Esophagus muscularis mucosa (tissue), 4 donors: ENCODE data around the gene ARHGAP24. TPM values are rescaled to one million over a fixed set of nuclear protein-coding genes. Genes with fewer than 3 reads are reported as not detected.

Source experiments
- DNase-seq: peaks from one replicate; pipeline ENCODE4 v3.0.0-alpha.2; 2017; ENCODE audit errors: extremely low spot score
- H3K27ac ChIP-seq, 4 donors: fragments of 200-600 bp; sonication (generic); replicated peaks in 1 of 4; 1 replicate in 3 of 4; 2 replicates in 1 of 4; pipeline ENCODE4 v1.5.1; 2016 to 2019; ENCODE audit warnings: mild to moderate bottlenecking in 1 of 4
- H3K27me3 ChIP-seq, 4 donors: fragments of 200-600 bp; sonication (generic); one replicate each; pipeline versions ENCODE4 v1.5.1 to v1.6.0; 2016 to 2019
- H3K36me3 ChIP-seq, 4 donors: fragments of 200-600 bp; sonication (generic); one replicate each; pipeline ENCODE4 v1.5.1; 2016 to 2019
- H3K4me1 ChIP-seq, 4 donors: fragments of 200-600 bp; sonication (generic); one replicate each; pipeline ENCODE4 v1.5.1; 2016 to 2019
- H3K4me3 ChIP-seq, 4 donors: fragments of 200-600 bp; sonication (generic); 1 replicate in 2 of 4; 2 replicates in 2 of 4; pipeline ENCODE4 v1.5.1; 2016 to 2019; ENCODE audit warnings: mild to moderate bottlenecking in 4 of 4, moderate library complexity in 1 of 4
- H3K9me3 ChIP-seq, 4 donors: fragments of 200-600 bp; sonication (generic); 1 replicate in 3 of 4; 2 replicates in 1 of 4; pipeline ENCODE4 v1.5.1; 2016 to 2019
- CTCF ChIP-seq, 3 experiments: fragments of 200-600 bp in 2 of 3; fragments of 450-650 bp in 1 of 3; sonication (generic) in 2 of 3; IDR thresholded peaks; one replicate each; pipeline ENCODE4 v1.5.1; 2017 to 2019; ENCODE audit warnings: antibody characterized with exemption in 3 of 3, mild to moderate bottlenecking in 2 of 3, moderate library complexity in 1 of 3
- EP300 ChIP-seq: sonication (generic); formaldehyde crosslinking; IDR thresholded peaks from one replicate; pipeline ENCODE4 v1.6.1; 2017; ENCODE audit warnings: antibody characterized with exemption
- POLR2A ChIP-seq: fragments of 450-650 bp; IDR thresholded peaks from one replicate; pipeline ENCODE4 v1.6.1; 2017; ENCODE audit warnings: antibody characterized with exemption, moderate library complexity, mild to moderate bottlenecking, low read depth
- POLR2AphosphoS5 ChIP-seq, 2 donors: sonication (generic); formaldehyde crosslinking; IDR thresholded peaks; one replicate each; pipeline ENCODE4 v1.6.1; 2017; ENCODE audit warnings: antibody characterized with exemption in 2 of 2
- WGBS: methylation state at CpG from one replicate; pipeline ENCODE4 v1.1.5; 2018; 5-methylcytosine and 5-hydroxymethylcytosine counted together
- intact Hi-C: fragments of 100-400 bp; cut with DNase I; formaldehyde crosslinking; loops from one replicate; pipeline ENCODE4 v1.15.1; 2023
- small RNA-seq, 3 donors: library from RNA; depleted of rRNA; stranded (forward); fragments of <200 nt; gene quantifications; one replicate each; pipeline ENCODE3, GENCODE V24; 2016
- total RNA-seq, 4 donors: library from RNA; depleted of rRNA; stranded (reverse); fragments of >200 nt; gene quantifications; one replicate each; pipeline versions ENCODE4 v1.1.0 to v1.2.1, GENCODE V29; 2016

ARHGAP24 gene
- total RNA-seq, 4 donors from 2014 or later = 17.6 to 30.2 (median 23.6) TPM

DNA sequence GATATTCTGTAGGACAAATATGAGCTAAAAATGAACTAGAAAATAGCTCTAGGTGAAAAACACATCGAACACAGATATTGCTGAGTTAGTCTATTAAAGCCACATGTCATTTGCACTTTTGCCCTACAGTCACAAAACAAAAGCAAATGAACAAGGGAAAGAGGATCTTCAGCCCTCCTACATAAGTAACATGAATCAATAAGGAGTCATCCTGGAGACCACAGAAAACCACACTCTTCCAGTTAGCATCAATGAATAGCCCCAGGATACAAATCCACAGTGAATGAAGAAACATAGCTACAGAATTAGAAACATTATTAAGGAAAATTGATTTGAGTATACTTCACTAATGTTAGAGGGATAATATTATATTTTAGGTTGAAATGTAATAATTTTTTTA lies 573.5 kb downstream of the ARHGAP24 start:
- Histone ChIP-seq H3K4me3 (no peak overlapping the region), H3K4me1 (peaks cover 0 to 7% (median 4%) of the 10 kb centered on the region in 4 donors), H3K36me3 (no peaks in the 10 kb centered on the region), H3K27ac (no peak overlapping the region), H3K27me3 (no peaks in the 10 kb centered on the region), H3K9me3 (no peaks in the 10 kb centered on the region)
- no peak for DNase-seq
- TF ChIP-seq POLR2A (no peak), POLR2AphosphoS5 (IDR thresholded peaks at IDR 0.05) (no peak), CTCF (IDR thresholded peaks at IDR 0.05) (no peak), EP300 (no peak)
- 88% methylated on average over 1 of the region's 1 CpG for WGBS
- intact Hi-C loops = loop anchor here (10.0 kb wide), 2 partner anchors 74 to 964 kb away; no protein-coding TSS in a partner anchor

GRCh38 chr4:86050496-86050895 lies 575.5 kb downstream of the ARHGAP24 start:
- WGBS = 97% methylated on average over 1 of the region's 1 CpG
- no peaks in the 10 kb centered on the region for H3K4me1 ChIP-seq
- TF ChIP-seq EP300 = no peak
- TF ChIP-seq CTCF (IDR thresholded peaks at IDR 0.05) = no peak
- TF ChIP-seq POLR2AphosphoS5 (IDR thresholded peaks at IDR 0.05) = no peak
- no peak for TF ChIP-seq POLR2A

More at GRCh38 chr4:86050496-86050895, 575.5 kb downstream of the ARHGAP24 start:
- Histone ChIP-seq H3K36me3 (no peaks in the 10 kb centered on the region), H3K9me3 (no peaks in the 10 kb centered on the region), H3K27me3 (no peaks in the 10 kb centered on the region), H3K27ac (no peak overlapping the region), H3K4me3 (no peak overlapping the region)
- intact Hi-C loops = no loop called here
- DNase-seq = no peak

Small RNA genes within 50 kb of the gene (small RNA-seq; reads per million reads assigned to genes)
- 0 reads per million in 3 donors for gene MIR4451
